HepG2 (cell line): ENCODE results near the gene PLIN3. TPM values are rescaled to one million over a fixed set of nuclear protein-coding genes. Genes with fewer than 3 reads are reported as not detected.

Experiments
- ATAC-seq: fragments of 200-7000 bp; cut with Tn5 transposase; 3 replicates; pipeline ENCODE4 v1.9.1; 2020; ENCODE audit warnings: mild to moderate bottlenecking, moderate library complexity
- BruUV-seq: library from RNA; stranded (reverse); fragments of 400-500 nt; replicated peaks from 2 replicates; lab custom pipeline; 2021; lab: Mats Ljungman, UMichigan
- CTCF ChIA-PET: fragments of 300-600 bp; formaldehyde crosslinking; extraction: SDS; loops from one replicate; lab custom pipeline; 2021; ENCODE audit warnings: low total read pairs, inconsistent platforms, low intra/inter-chr PET ratio; lab: Yijun Ruan, JAX
- POLR2A ChIA-PET: fragments of 350-600 bp; sonication (Branson Sonifier 250); formaldehyde crosslinking; loops from one replicate; lab custom pipeline; 2020; ENCODE audit warnings: antibody characterized with exemption, inconsistent platforms; lab: Yijun Ruan, JAX
- DNase-seq: peaks from one replicate; pipeline ENCODE4 v3.0.0-alpha.2; 2015; ENCODE audit warnings: low spot score
- FAIRE-seq: peaks from 3 replicates; lab custom pipeline; 2011; peaks lifted over from hg19 to GRCh38; lab: Jason Lieb, UNC
- H2AFZ ChIP-seq: one replicate; pipeline ENCODE4 v1.6.1; 2011; ENCODE audit warnings: low read length, inconsistent platforms
- H3K27ac ChIP-seq: fragments of 300-600 bp; 3 replicates; pipeline ENCODE4 v1.8.0; 2011; ENCODE audit warnings: mixed run types, mild to moderate bottlenecking, mixed read lengths, low read length, inconsistent platforms; ENCODE audit not compliant: insufficient read depth; ENCODE audit errors: extremely low read length
- H3K27me3 ChIP-seq, 2 experiments: fragments of 200-600 bp in 1 of 2; 2 replicates in 1 of 2; 3 replicates in 1 of 2; pipeline versions ENCODE4 v1.6.0 to v1.8.0; 2011; ENCODE audit warnings: low read length in 2 of 2, mild to moderate bottlenecking in 2 of 2, moderate library complexity in 2 of 2, inconsistent platforms in 1 of 2; ENCODE audit not compliant: insufficient read depth in 2 of 2, control insufficient read depth in 1 of 2
- H3K36me3 ChIP-seq, 2 experiments: fragments of 200-600 bp in 1 of 2; replicated peaks in 1 of 2; 2 replicates in 1 of 2; 3 replicates in 1 of 2; pipeline versions ENCODE4 v1.5.1 to v1.8.0; 2011; ENCODE audit warnings: low read length in 2 of 2, inconsistent platforms in 1 of 2; ENCODE audit not compliant: insufficient read depth in 2 of 2, control insufficient read depth in 1 of 2
- H3K4me1 ChIP-seq: 2 replicates; pipeline ENCODE4 v1.5.1; 2012; ENCODE audit warnings: low read length, inconsistent platforms; ENCODE audit not compliant: insufficient read depth
- H3K4me2 ChIP-seq: 2 replicates; pipeline ENCODE4 v1.6.0; 2011; ENCODE audit warnings: low read depth, low read length, inconsistent platforms
- H3K4me3 ChIP-seq, 3 experiments: fragments of 200-600 bp in 1 of 3; sonication (generic), shearing (Covaris generic) in 1 of 3; replicated peaks in 1 of 3; 2 replicates each; pipeline ENCODE4 v1.5.1; 2011 to 2016; ENCODE audit warnings: low read length in 3 of 3, inconsistent platforms in 2 of 3, low read depth in 2 of 3, mild to moderate bottlenecking in 2 of 3, control low read depth in 1 of 3, mixed read lengths in 1 of 3; ENCODE audit not compliant: insufficient read depth in 1 of 3
- H3K79me2 ChIP-seq: one replicate; pipeline ENCODE4 v1.6.1; 2011; ENCODE audit warnings: low read length, inconsistent platforms; ENCODE audit not compliant: insufficient read depth
- H3K9ac ChIP-seq: 2 replicates; pipeline ENCODE4 v1.6.0; 2011; ENCODE audit warnings: mild to moderate bottlenecking, low read depth, low read length, inconsistent platforms; ENCODE audit not compliant: insufficient read depth
- H3K9me3 ChIP-seq: 2 replicates; pipeline ENCODE4 v1.5.1; 2012; ENCODE audit warnings: mild to moderate bottlenecking, low read length
- H4K20me1 ChIP-seq: 2 replicates; pipeline ENCODE4 v1.6.0; 2011; ENCODE audit warnings: inconsistent platforms, mild to moderate bottlenecking, low read length, moderate library complexity; ENCODE audit not compliant: insufficient read depth
- ARNTL ChIP-seq: sonication (generic); formaldehyde crosslinking; IDR thresholded peaks from 2 replicates; pipeline ENCODE4 v1.4.0; 2020; ENCODE audit warnings: mild to moderate bottlenecking, missing genetic modification reagents
- MAF1 ChIP-seq: sonication (generic); formaldehyde crosslinking; IDR thresholded peaks from 2 replicates; pipeline ENCODE4 v1.5.0; 2020; ENCODE audit warnings: missing genetic modification reagents, borderline replicate concordance
- MLXIP ChIP-seq: sonication (generic); formaldehyde crosslinking; IDR thresholded peaks from 2 replicates; pipeline ENCODE4 v1.9.0; 2021; ENCODE audit warnings: missing genetic modification reagents, borderline replicate concordance
- NR2F1 ChIP-seq, 2 experiments: fragments of 450-650 bp in 1 of 2; formaldehyde crosslinking in 1 of 2; IDR thresholded peaks; 2 replicates each; pipeline versions ENCODE4 v1.5.0 to v1.6.1; 2016 to 2020; ENCODE audit warnings: mild to moderate bottlenecking in 1 of 2, missing compliant biosample characterization in 1 of 2, missing genetic modification reagents in 1 of 2, moderate library complexity in 1 of 2
- PRDM4 ChIP-seq: sonication (generic); formaldehyde crosslinking; IDR thresholded peaks from 2 replicates; pipeline ENCODE4 v1.9.0; 2021; ENCODE audit warnings: missing genetic modification reagents, borderline replicate concordance
- RXRA ChIP-seq: sonication (generic); formaldehyde crosslinking; IDR thresholded peaks from 2 replicates; pipeline ENCODE4 v1.5.1; 2020; ENCODE audit warnings: missing genetic modification reagents
- SALL2 ChIP-seq: sonication (generic); formaldehyde crosslinking; IDR thresholded peaks from 2 replicates; pipeline ENCODE4 v1.8.1; 2023; ENCODE audit warnings: mild to moderate bottlenecking, missing genetic modification reagents, inconsistent platforms
- SIN3A ChIP-seq: IDR thresholded peaks from 2 replicates; pipeline ENCODE4 v1.6.1; 2011; ENCODE audit warnings: low read depth, mild to moderate bottlenecking, control low read depth, low read length, borderline replicate concordance
- STAG1 ChIP-seq: sonication (generic); formaldehyde crosslinking; IDR thresholded peaks from 2 replicates; pipeline ENCODE4 v1.4.0; 2020; ENCODE audit warnings: missing genetic modification reagents
- ZFP91 ChIP-seq: sonication (generic); formaldehyde crosslinking; IDR thresholded peaks from 2 replicates; pipeline ENCODE4 v1.9.0; 2022; ENCODE audit warnings: missing genetic modification reagents, mild to moderate bottlenecking, borderline replicate concordance
- ZFYVE20 ChIP-seq: sonication (generic); formaldehyde crosslinking; IDR thresholded peaks from 2 replicates; pipeline ENCODE4 v1.8.0; 2023; ENCODE audit warnings: low read depth, mild to moderate bottlenecking, moderate library complexity, missing genetic modification reagents, borderline replicate concordance
- ZNF263 ChIP-seq: sonication (generic); formaldehyde crosslinking; IDR thresholded peaks from 2 replicates; pipeline ENCODE4 v1.4.0; 2020; ENCODE audit warnings: missing genetic modification reagents
- ZNF660 ChIP-seq: sonication (generic); formaldehyde crosslinking; IDR thresholded peaks from 2 replicates; pipeline ENCODE4 v1.5.1; 2020; ENCODE audit warnings: mild to moderate bottlenecking, low read depth, missing genetic modification reagents, borderline replicate concordance
- ZNF674 ChIP-seq: sonication (generic); formaldehyde crosslinking; IDR thresholded peaks from 2 replicates; pipeline ENCODE4 v1.5.0; 2020; ENCODE audit warnings: low read depth, mild to moderate bottlenecking, missing genetic modification reagents
- ZNF749 ChIP-seq: sonication (generic); formaldehyde crosslinking; IDR thresholded peaks from 2 replicates; pipeline ENCODE4 v1.8.0; 2022; ENCODE audit warnings: mild to moderate bottlenecking, missing genetic modification reagents, moderate library complexity, borderline replicate concordance
- ZNF780A ChIP-seq: sonication (generic); formaldehyde crosslinking; IDR thresholded peaks from 2 replicates; pipeline ENCODE4 v1.8.0; 2022; ENCODE audit warnings: mild to moderate bottlenecking, missing genetic modification reagents, moderate library complexity
- ZSCAN25 ChIP-seq: sonication (generic); formaldehyde crosslinking; IDR thresholded peaks from 2 replicates; pipeline ENCODE4 v1.8.0; 2022; ENCODE audit warnings: mild to moderate bottlenecking, missing genetic modification reagents
- WGBS: methylation state at CpG from one replicate; pipeline ENCODE4 v1.1.6; 2017; ENCODE audit warnings: low lambda C conversion rate; 5-methylcytosine and 5-hydroxymethylcytosine counted together
- in situ Hi-C: cut with HindIII; loops from 2 replicates; pipeline ENCODE4 v1.10.0; 2017; ENCODE audit warnings: low pct_unique_long_range_greater_than_20kb; ENCODE audit not compliant: extremely low pct_ligation_motif_present
- intact Hi-C: fragments of 100-400 bp; cut with micrococcal nuclease; formaldehyde crosslinking; loops from one replicate; pipeline ENCODE4 v1.10.0; 2022; ENCODE audit not compliant: unreplicated experiment
- polyA plus RNA-seq, 8 experiments: library from polyadenylated mRNA; depleted of rRNA in 3 of 8; stranded (reverse) in 7 of 8; unstranded in 1 of 8; fragments of >200 nt; fragmentation: Illumina TruSeq in 4 of 8; extraction: Trizol in 4 of 8; gene quantifications; 2 replicates each; pipeline versions ENCODE4 v1.2.1 to v1.2.3, GENCODE V29; 2011 to 2016; ENCODE audit warnings: low read depth in 4 of 8, missing spikeins in 1 of 8, mixed read lengths in 1 of 8; ENCODE audit not compliant: insufficient read depth in 1 of 8
- total RNA-seq, 5 experiments: library from RNA; depleted of rRNA; stranded (reverse); fragments of >200 nt; fragmentation: Illumina TruSeq; extraction: Trizol; gene quantifications; 2 replicates each; pipeline ENCODE4 v1.2.3, GENCODE V29; 2016; ENCODE audit warnings: low read depth in 1 of 5

Gene PLIN3
- total and polyA plus RNA-seq, 2 of the 13 experiments (the other 11 are each of a cell fraction or from before 2014, with no cell fraction given), result 49.3 to 57.9 TPM

DNA sequence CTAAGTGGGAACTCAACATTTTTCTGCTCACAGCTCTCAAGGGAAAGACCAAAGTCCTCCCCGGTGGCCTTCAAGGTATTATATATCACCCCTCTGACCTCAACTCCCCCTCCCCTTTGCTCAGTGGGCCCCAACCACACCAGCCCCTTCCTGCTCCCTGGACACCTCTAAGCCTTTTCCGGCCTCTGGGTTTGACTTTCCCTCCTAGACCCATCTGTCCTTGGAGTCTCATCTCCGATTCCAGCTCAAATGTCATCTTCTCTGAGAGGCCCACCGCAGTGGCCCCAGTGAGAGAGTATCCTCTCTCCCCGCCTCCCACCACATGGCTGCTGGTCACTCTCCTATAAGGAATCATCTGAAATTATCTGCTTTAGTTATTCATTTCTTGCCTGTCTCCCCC is 40.9 kb upstream of the PLIN3 start (continued):
- no peak for TF ChIP-seq MAF1 (CRISPR knock-in tag)
- TF ChIP-seq ZNF660 (CRISPR knock-in tag), result no peak
- TF ChIP-seq NR2F1 (CRISPR knock-in tag; IDR thresholded peaks at IDR 0.05), result 0 out of 4 replicates have a peak, but pooled peaks of 1 of the 2 experiments have one; percentile 16
- no peak for TF ChIP-seq ZFYVE20 (CRISPR knock-in tag)
- TF ChIP-seq ZNF749 (CRISPR knock-in tag), result no peak
- no peak for TF ChIP-seq PRDM4 (CRISPR knock-in tag)

DNA sequence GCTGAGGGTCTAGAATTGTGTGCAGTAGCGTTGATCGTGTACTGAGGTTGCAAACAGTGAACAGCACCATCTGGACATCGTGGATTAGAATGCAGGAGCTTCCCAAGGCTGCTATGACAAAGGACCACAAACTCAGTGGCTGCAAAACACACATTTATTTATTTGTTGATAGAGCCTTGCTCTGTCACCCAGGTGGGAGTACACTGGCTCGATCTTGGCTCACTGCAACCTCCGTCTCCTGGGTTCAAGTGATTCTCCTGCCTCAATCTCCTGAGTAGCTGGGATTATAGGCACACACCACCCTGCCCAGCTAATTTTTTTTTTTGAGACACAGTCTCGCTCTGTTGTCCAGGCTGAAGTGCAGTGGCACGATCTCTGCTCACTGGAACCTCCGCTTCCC is 39.5 kb upstream of the PLIN3 start:
- no TSS peak for BruUV-seq
- DNase-seq, result no peak
- TF ChIP-seq ZSCAN25 (CRISPR knock-in tag) (no peak), SIN3A (no peak), ARNTL (CRISPR knock-in tag) (no peak), MLXIP (CRISPR knock-in tag) (no peak), ZNF263 (no peak), STAG1 (CRISPR knock-in tag) (peak; percentile 35; the same call in 1 of the 2 replicates), ZFP91 (CRISPR knock-in tag) (no peak), SALL2 (CRISPR knock-in tag) (no peak), RXRA (no peak), ZNF674 (no peak), ZNF780A (CRISPR knock-in tag) (no peak)

More for the DNA sequence above, 39.5 kb upstream of the PLIN3 start:
- FAIRE-seq, result peak; percentile 59
- WGBS, result 50% methylated on average over 5 of the region's 8 CpGs
- Histone ChIP-seq H3K36me3 (no peaks in the 10 kb centered on the region; a peak in 1 of 5 replicates), H4K20me1 (0 out of 2 replicates have a peak, but pooled peaks cover 1% of the 10 kb centered on the region), H3K4me3 (no peak overlapping the region), H3K27ac (peak overlapping the region; percentile 9), H3K79me2 (peaks cover 17% of the 10 kb centered on the region), H3K4me1 (peaks cover 72% of the 10 kb centered on the region), H3K4me2 (0 out of 2 replicates have a peak overlapping the region, but pooled peaks have one; percentile 15), H3K9ac (no peak overlapping the region), H2AFZ (no peak overlapping the region), H3K27me3 (no peaks in the 10 kb centered on the region), H3K9me3 (no peaks in the 10 kb centered on the region)
- in situ Hi-C loops (no loop called here), intact Hi-C loops (no loop called here)
- no peak for ATAC-seq
- ChIA-PET POLR2A (no interaction called here), CTCF (no interaction called here)
